GM18868 (cell line): ENCODE data around the gene SIX3.

Experiments used
- ATAC-seq: cut with Tn5 transposase; IDR thresholded peaks from one replicate; pipeline ENCODE4 v1.9.1; 2021; ENCODE audit warnings: mild to moderate bottlenecking, moderate library complexity; ENCODE audit not compliant: unreplicated experiment

The SIX3 gene

DNA sequence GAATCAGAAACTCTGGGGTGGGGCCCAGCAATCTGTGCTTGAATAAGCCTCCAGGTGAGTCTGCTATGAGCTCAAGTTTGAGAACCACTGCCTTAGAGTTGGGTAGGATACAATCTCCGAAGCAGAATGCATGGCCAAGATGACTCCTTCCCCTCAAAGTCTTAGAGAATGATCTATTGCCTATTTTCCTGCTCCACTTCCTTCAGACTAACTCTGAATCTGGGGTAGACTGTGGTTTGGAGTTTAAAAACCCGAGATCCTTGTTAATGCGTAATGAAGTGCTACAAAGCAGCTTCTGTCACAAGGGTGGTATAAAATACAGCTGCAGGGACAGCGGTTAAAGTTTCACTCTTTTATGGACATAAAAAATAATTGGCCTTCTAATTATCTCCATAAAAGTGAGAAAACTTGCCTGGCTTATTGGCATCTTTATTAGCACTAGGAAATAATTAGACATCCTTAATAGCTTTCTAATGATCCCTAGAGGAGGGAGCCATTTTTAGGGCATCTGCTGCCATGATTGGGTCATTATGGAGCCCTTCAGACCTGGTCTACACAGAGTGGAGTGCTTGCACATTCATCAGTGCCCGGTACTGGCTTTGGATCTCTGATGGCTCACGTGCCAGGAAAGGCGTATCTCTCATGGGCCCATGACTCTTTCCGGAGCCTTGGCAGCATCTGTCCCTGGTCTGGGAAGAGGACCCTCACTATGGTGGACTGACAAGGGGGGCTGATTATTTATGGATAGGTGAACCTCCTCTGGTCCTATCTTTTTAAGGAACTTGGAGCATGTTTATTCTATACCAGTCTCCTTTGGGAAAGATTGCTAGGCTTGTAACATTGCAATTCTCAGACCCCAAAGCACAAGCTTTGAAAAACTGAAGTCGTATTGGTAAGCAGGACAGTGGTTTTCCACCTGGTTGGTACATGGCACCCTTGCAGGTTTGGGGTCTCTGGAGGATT, 39.5 kb downstream of the SIX3 start:
- no peak for ATAC-seq

DNA sequence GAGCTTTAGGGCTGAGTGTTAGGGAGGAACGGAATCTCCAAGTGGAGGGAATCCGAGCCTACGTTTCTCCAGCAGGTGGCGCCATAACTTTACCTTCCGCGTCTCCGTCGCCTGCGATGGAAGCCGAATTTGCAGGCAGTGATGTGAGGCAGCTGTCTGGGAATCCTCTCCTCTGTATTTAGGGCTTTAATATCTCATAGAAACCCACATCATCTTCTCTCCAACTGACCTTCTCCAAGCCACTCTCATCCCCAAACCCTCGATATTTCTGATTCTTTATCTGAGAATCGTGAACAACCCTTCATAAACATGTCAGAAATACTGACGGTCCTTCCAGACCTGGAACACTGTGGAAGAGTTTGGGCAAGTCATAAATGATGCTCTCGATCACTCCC, 40.2 kb downstream of the SIX3 start:
- no peak for ATAC-seq

DNA sequence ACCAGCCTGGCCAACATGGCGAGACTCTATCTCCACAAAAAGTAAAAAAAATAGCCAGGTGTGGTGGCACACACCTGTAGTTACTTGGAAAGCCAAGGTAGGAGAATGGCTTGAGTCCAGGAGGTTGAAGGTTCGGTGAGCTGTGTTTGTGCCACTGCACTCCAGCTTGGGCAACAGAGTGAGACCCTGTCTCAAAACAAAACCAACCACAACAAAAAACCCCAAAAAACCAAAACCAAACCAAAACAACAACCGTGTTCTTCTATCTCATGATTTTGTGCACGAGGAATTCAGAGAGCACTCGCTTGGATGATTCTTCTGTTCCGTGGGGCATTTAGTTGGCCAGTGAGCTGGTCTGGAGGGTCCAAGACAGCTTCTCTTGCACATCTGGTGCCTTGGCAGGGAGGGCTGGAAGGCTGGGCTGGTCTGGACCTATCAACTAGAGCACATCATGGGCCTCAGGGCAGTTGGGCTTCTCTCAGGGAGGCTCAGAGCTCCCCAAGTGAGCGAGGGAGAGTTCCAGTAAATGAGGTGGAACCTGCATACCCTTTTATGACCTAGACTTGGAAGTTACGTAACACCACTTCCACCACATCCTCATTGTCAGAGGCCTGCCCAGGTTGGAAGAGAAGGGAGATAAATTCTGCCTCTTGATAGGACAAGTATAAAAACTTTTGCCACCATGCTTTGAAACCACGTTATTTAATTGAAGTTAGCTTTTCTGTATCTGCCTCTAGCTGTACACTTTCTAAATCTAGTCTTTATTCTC, 42.5 kb downstream of the SIX3 start:
- no peak for ATAC-seq

DNA sequence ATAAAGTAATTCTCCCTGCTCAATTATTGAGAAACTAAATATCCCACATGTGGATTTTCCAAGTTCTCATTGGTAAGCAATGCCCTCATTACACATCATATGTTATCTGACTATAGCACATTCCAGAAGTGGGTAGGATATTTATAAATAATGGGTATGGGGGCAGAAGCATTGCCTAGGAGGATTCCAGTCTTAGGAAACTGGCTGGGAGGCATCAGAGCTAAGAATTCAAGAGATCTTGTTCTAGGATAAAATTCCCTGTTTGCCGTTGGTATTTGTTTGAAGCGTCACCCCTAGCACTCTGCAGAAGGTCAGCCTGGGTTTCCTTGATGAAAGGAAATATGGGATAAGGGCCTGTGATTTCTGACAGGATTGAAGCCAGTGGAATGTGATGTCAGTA, 47.7 kb downstream of the SIX3 start:
- no peak for ATAC-seq

DNA sequence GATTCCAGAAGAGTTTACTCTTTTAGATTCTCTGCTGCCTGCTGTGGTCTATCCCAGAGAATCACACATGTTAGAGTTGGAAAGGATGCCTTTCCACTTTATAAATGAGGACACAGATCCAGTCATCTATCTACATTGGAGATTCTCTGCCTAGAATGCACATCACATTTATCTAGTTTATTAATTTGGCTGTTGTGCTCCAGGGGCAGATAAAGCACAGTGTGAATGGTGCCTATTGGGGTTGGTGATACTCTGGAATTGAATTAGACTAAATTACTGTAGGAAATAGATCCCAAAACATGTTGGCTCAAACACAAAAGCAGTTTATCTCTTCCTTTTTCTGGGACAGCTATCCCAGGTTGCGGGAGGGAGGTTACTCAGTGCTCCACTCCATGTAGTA, 52.9 kb downstream of the SIX3 start:
- no peak for ATAC-seq
